Tibial nerve (tissue), 4 donors: ENCODE results near the gene NDFIP2.

ENCODE experiments used
- CTCF ChIP-seq, 5 experiments: fragments of 200-600 bp in 3 of 5; fragments of 450-650 bp in 2 of 5; sonication (generic) in 3 of 5; IDR thresholded peaks; one replicate each; pipeline ENCODE4 v1.5.1; 2016 to 2019; ENCODE audit warnings: antibody characterized with exemption in 5 of 5, mild to moderate bottlenecking in 3 of 5, moderate library complexity in 2 of 5
- EP300 ChIP-seq, 2 donors: sonication (generic); formaldehyde crosslinking; IDR thresholded peaks; one replicate each; pipeline ENCODE4 v1.6.1; 2017; ENCODE audit warnings: antibody characterized with exemption in 2 of 2, mild to moderate bottlenecking in 1 of 2
- POLR2A ChIP-seq, 2 donors: fragments of 450-650 bp; IDR thresholded peaks; one replicate each; pipeline ENCODE4 v1.6.1; 2017; ENCODE audit warnings: antibody characterized with exemption in 2 of 2, mild to moderate bottlenecking in 2 of 2, moderate library complexity in 2 of 2

- TF ChIP-seq CTCF (IDR thresholded peaks at IDR 0.05) (no peak), POLR2A (IDR thresholded peaks at IDR 0.05) (no peak), EP300 (IDR thresholded peaks at IDR 0.05) (no peak)
Measured at GRCh38 chr13:79532576-79532975, 51.6 kb downstream of the NDFIP2 start.
